ENCODE data around the gene TEX30.

GRCh38 chr13:102729560-102730270 is 43.9 kb downstream of the TEX30 start:
- TF ChIP-seq CTCF (IDR thresholded peaks at IDR 0.05) (no peak), POLR2A (IDR thresholded peaks at IDR 0.05) (no peak)
